ENCODE measurements around the gene RBM5.

Gene RBM5

GRCh38 chr3:50088725-50089608 lies at the start of gene RBM5:
RBM5 (plus strand) TSS chr3:50088919; CDS start chr3:50090435, 1,516 bp downstream.
- H3K79me2 ChIP-seq (ENCODE audit: insufficient read depth, low read length): peaks cover 32% of the 10 kb centered on the region

GRCh38 chr3:50044976-50045375 lies 43.7 kb upstream of the RBM5 start:
- Histone ChIP-seq H3K4me3 (ENCODE audit: insufficient read depth, low read length, poor library complexity, severe bottlenecking) (no peak overlapping the region), H3K79me2 (ENCODE audit: insufficient read depth, low read length) (no peaks in the 10 kb centered on the region), H3K9me3 (ENCODE audit: insufficient read depth, low read length) (no peaks in the 10 kb centered on the region), H3K9ac (ENCODE audit: low read length) (no peak overlapping the region), H3F3A (ENCODE audit: insufficient read depth) (no peaks in the 10 kb centered on the region), H3K27ac (ENCODE audit: low read depth, low read length) (no peak overlapping the region), H3K27me3 (ENCODE audit: low read length) (no peaks in the 10 kb centered on the region), H3K4me2 (ENCODE audit: low read depth, low read length, poor library complexity, severe bottlenecking) (no peak overlapping the region), H4K20me1 (ENCODE audit: low read depth, low read length) (no peaks in the 10 kb centered on the region), H2AFZ (ENCODE audit: low read depth, low read length, severe bottlenecking) (no peak overlapping the region), H3K36me3 (ENCODE audit: low read length) (peaks cover 9% of the 10 kb centered on the region), H3K9me2 (replicated peaks; ENCODE audit: insufficient read depth, low read length) (no peaks in the 10 kb centered on the region)
- TF ChIP-seq CTCF (IDR thresholded peaks at IDR 0.05; ENCODE audit: insufficient read depth, low read length, poor library complexity, severe bottlenecking): no peak
- no peak for TF ChIP-seq EZH2phosphoT487 (conservative IDR thresholded peaks at IDR 0.05; ENCODE audit: low read length)

More at GRCh38 chr3:50088725-50089608, at the start of gene RBM5:
- no peak for TF ChIP-seq CTCF (IDR thresholded peaks at IDR 0.05; ENCODE audit: insufficient read depth, low read length, poor library complexity, severe bottlenecking)
- TF ChIP-seq EZH2phosphoT487 (conservative IDR thresholded peaks at IDR 0.05; ENCODE audit: low read length): no peak
- peak within 1 kb of the TSS; percentile 98 for H3K9ac ChIP-seq (ENCODE audit: low read length)
- H3K27ac ChIP-seq (ENCODE audit: low read depth, low read length): peak within 1 kb of the TSS; percentile 71
- no peaks in the 10 kb centered on the region; the same call in 1 of the 2 replicates for H4K20me1 ChIP-seq (ENCODE audit: low read depth, low read length)
- no peaks in the 10 kb centered on the region for H3K9me3 ChIP-seq (ENCODE audit: insufficient read depth, low read length)
- H3K27me3 ChIP-seq (ENCODE audit: low read length): no peaks in the 10 kb centered on the region
- H3K4me2 ChIP-seq (ENCODE audit: low read depth, low read length, poor library complexity, severe bottlenecking): peak within 1 kb of the TSS; percentile 89
- peaks cover 27% of the 10 kb centered on the region; the same call in 1 of the 2 replicates for H3K36me3 ChIP-seq (ENCODE audit: low read length)
- H2AFZ ChIP-seq (ENCODE audit: low read depth, low read length, severe bottlenecking): peak within 1 kb of the TSS; percentile 91
- no peaks in the 10 kb centered on the region for H3F3A ChIP-seq (ENCODE audit: insufficient read depth)
- H3K9me2 ChIP-seq (replicated peaks; ENCODE audit: insufficient read depth, low read length): no peaks in the 10 kb centered on the region
- peak within 1 kb of the TSS; percentile 95 for H3K4me3 ChIP-seq (ENCODE audit: insufficient read depth, low read length, poor library complexity, severe bottlenecking)

- Histone ChIP-seq H3K9ac (ENCODE audit: low read length) (no peak overlapping the region), H4K20me1 (ENCODE audit: low read depth, low read length) (no peaks in the 10 kb centered on the region), H3K27ac (ENCODE audit: low read depth, low read length) (no peak overlapping the region), H3K36me3 (ENCODE audit: low read length) (peaks cover 18% of the 10 kb centered on the region), H3K79me2 (ENCODE audit: insufficient read depth, low read length) (no peaks in the 10 kb centered on the region), H3K27me3 (ENCODE audit: low read length) (no peaks in the 10 kb centered on the region), H2AFZ (ENCODE audit: low read depth, low read length, severe bottlenecking) (no peak overlapping the region), H3K9me2 (replicated peaks; ENCODE audit: insufficient read depth, low read length) (no peaks in the 10 kb centered on the region), H3K4me3 (ENCODE audit: insufficient read depth, low read length, poor library complexity, severe bottlenecking) (no peak overlapping the region), H3K4me2 (ENCODE audit: low read depth, low read length, poor library complexity, severe bottlenecking) (no peak overlapping the region), H3K9me3 (ENCODE audit: insufficient read depth, low read length) (no peaks in the 10 kb centered on the region), H3F3A (ENCODE audit: insufficient read depth) (no peaks in the 10 kb centered on the region)
- TF ChIP-seq CTCF (IDR thresholded peaks at IDR 0.05; ENCODE audit: insufficient read depth, low read length, poor library complexity, severe bottlenecking) (no peak), EZH2phosphoT487 (conservative IDR thresholded peaks at IDR 0.05; ENCODE audit: low read length) (no peak)
These were observed 41.3 kb upstream of the RBM5 start for GRCh38 chr3:50047426-50047825.

All from SU-DHL-6 (cell line).